PC-9 (cell line): ENCODE data around the gene RPTOR.

ENCODE experiments used
- CTCF ChIP-seq: fragments of 200-600 bp; sonication (generic); conservative IDR thresholded peaks from 2 replicates; pipeline ENCODE4 v1.6.1; 2017; ENCODE audit warnings: mixed run types, antibody characterized with exemption, mild to moderate bottlenecking, moderate library complexity
- EZH2 ChIP-seq: fragments of 200-600 bp; sonication (generic); IDR thresholded peaks from 2 replicates; pipeline ENCODE4 v1.8.0; 2017; ENCODE audit warnings: antibody characterized with exemption, low read depth

- no peak for TF ChIP-seq CTCF
- no peak for TF ChIP-seq EZH2
These were observed 194.5 kb downstream of the RPTOR start for GRCh38 chr17:80738987-80739730.
